ENCODE data around the gene RYR2. TPM values are rescaled to one million over a fixed set of nuclear protein-coding genes. Genes with fewer than 3 reads are reported as not detected.

The RYR2 gene
- total and polyA plus RNA-seq, 2 of the 8 experiments (the other 6 are each of a cell fraction or from before 2014, with no cell fraction given), result 1.3 to 4.4 TPM

- TF ChIP-seq POU5F1 (IDR thresholded peaks at IDR 0.05; ENCODE audit: low read depth, low read length), result no peak
- TF ChIP-seq SP1 (IDR thresholded peaks at IDR 0.05; ENCODE audit: low read depth, low read length), result no peak
- TF ChIP-seq BCL11A (IDR thresholded peaks at IDR 0.05; ENCODE audit: low read depth in 2 of 2, low read length in 2 of 2), result no peak
- TF ChIP-seq CBX8 (IDR thresholded peaks at IDR 0.05; ENCODE audit: borderline replicate concordance, low read depth, low read length), result no peak
- TF ChIP-seq SP2 (IDR thresholded peaks at IDR 0.05; ENCODE audit: low read length), result no peak
Observed at GRCh38 chr1:237000191-237000590, 41.8 kb upstream of the RYR2 start (continued).
